ENCODE results near the gene SORCS1.
"Not testable (repeated sequence)": the region's sequence is repeated elsewhere in the genome, so short reads cannot be mapped to it uniquely, and the experiment has no call there.

SORCS1 gene

GRCh38 chr10:106930751-106931150, 233.8 kb downstream of the SORCS1 start:
- H3K9ac ChIP-seq (ENCODE audit: low read length) = no peak overlapping the region
- H3K36me3 ChIP-seq (ENCODE audit: control insufficient read depth, low read depth, low read length) = no peaks in the 10 kb centered on the region
- no peak overlapping the region for H3K4me3 ChIP-seq (ENCODE audit: low read length)
- H3K4me1 ChIP-seq (ENCODE audit: control insufficient read depth, low read depth, low read length) = peaks cover 11% of the 10 kb centered on the region
- no peak overlapping the region for H3K27ac ChIP-seq (ENCODE audit: low read length)
- H3K9me3 ChIP-seq (ENCODE audit: control insufficient read depth, low read depth, low read length) = no peaks in the 10 kb centered on the region
- peaks cover 22% of the 10 kb centered on the region for H3K27me3 ChIP-seq (ENCODE audit: control insufficient read depth, insufficient read depth, low read length)

GRCh38 chr10:106929291-106929895, 235.1 kb downstream of the SORCS1 start:
- H3K27ac ChIP-seq (ENCODE audit: low read length) = no peak overlapping the region
- no peaks in the 10 kb centered on the region for H3K36me3 ChIP-seq (ENCODE audit: control insufficient read depth, low read depth, low read length)
- H3K9me3 ChIP-seq (ENCODE audit: control insufficient read depth, low read depth, low read length) = no peaks in the 10 kb centered on the region
- no peak overlapping the region for H3K4me3 ChIP-seq (ENCODE audit: low read length)
- H3K9ac ChIP-seq (ENCODE audit: low read length) = no peak overlapping the region
- H3K4me1 ChIP-seq (ENCODE audit: control insufficient read depth, low read depth, low read length) = peaks cover 15% of the 10 kb centered on the region
- peaks cover 22% of the 10 kb centered on the region for H3K27me3 ChIP-seq (ENCODE audit: control insufficient read depth, insufficient read depth, low read length)

- peaks cover 22% of the 10 kb centered on the region for H3K27me3 ChIP-seq (ENCODE audit: control insufficient read depth, insufficient read depth, low read length)
- not testable (repeated sequence) for H3K36me3 ChIP-seq (ENCODE audit: control insufficient read depth, low read depth, low read length); H3K9me3 ChIP-seq (ENCODE audit: control insufficient read depth, low read depth, low read length); H3K4me3 ChIP-seq (ENCODE audit: low read length); H3K9ac ChIP-seq (ENCODE audit: low read length); H3K27ac ChIP-seq (ENCODE audit: low read length)
- H3K4me1 ChIP-seq (ENCODE audit: control insufficient read depth, low read depth, low read length) = peaks cover 15% of the 10 kb centered on the region
Measured at GRCh38 chr10:106928151-106928550, 236.4 kb downstream of the SORCS1 start.

GRCh38 chr10:106925191-106925590, 239.3 kb downstream of the SORCS1 start:
- Histone ChIP-seq H3K36me3 (ENCODE audit: control insufficient read depth, low read depth, low read length) (no peaks in the 10 kb centered on the region), H3K27ac (ENCODE audit: low read length) (no peak overlapping the region), H3K4me3 (ENCODE audit: low read length) (no peak overlapping the region), H3K9ac (ENCODE audit: low read length) (no peak overlapping the region), H3K9me3 (ENCODE audit: control insufficient read depth, low read depth, low read length) (no peaks in the 10 kb centered on the region), H3K4me1 (ENCODE audit: control insufficient read depth, low read depth, low read length) (peaks cover 19% of the 10 kb centered on the region), H3K27me3 (ENCODE audit: control insufficient read depth, insufficient read depth, low read length) (peaks cover 27% of the 10 kb centered on the region)

- Histone ChIP-seq H3K4me3 (ENCODE audit: low read length) (no peak overlapping the region), H3K4me1 (ENCODE audit: control insufficient read depth, low read depth, low read length) (peaks cover 13% of the 10 kb centered on the region), H3K36me3 (ENCODE audit: control insufficient read depth, low read depth, low read length) (no peaks in the 10 kb centered on the region), H3K27me3 (ENCODE audit: control insufficient read depth, insufficient read depth, low read length) (peaks cover 19% of the 10 kb centered on the region), H3K9ac (ENCODE audit: low read length) (no peak overlapping the region), H3K9me3 (ENCODE audit: control insufficient read depth, low read depth, low read length) (no peaks in the 10 kb centered on the region), H3K27ac (ENCODE audit: low read length) (no peak overlapping the region)
Measured at GRCh38 chr10:106920538-106920937, 244.0 kb downstream of the SORCS1 start.

- H3K36me3 ChIP-seq (ENCODE audit: control insufficient read depth, low read depth, low read length) = no peaks in the 10 kb centered on the region
- peaks cover 9% of the 10 kb centered on the region for H3K4me1 ChIP-seq (ENCODE audit: control insufficient read depth, low read depth, low read length)
- no peak overlapping the region for H3K4me3 ChIP-seq (ENCODE audit: low read length)
- H3K27me3 ChIP-seq (ENCODE audit: control insufficient read depth, insufficient read depth, low read length) = peaks cover 19% of the 10 kb centered on the region
- H3K9me3 ChIP-seq (ENCODE audit: control insufficient read depth, low read depth, low read length) = no peaks in the 10 kb centered on the region
- H3K9ac ChIP-seq (ENCODE audit: low read length) = no peak overlapping the region
- H3K27ac ChIP-seq (ENCODE audit: low read length) = no peak overlapping the region
Measured at GRCh38 chr10:106919871-106920282, 244.6 kb downstream of the SORCS1 start.

- peaks cover 29% of the 10 kb centered on the region for H3K4me1 ChIP-seq (ENCODE audit: control insufficient read depth, low read depth, low read length)
- H3K36me3 ChIP-seq (ENCODE audit: control insufficient read depth, low read depth, low read length) = no peaks in the 10 kb centered on the region
- peaks cover 19% of the 10 kb centered on the region for H3K27me3 ChIP-seq (ENCODE audit: control insufficient read depth, insufficient read depth, low read length)
- no peak overlapping the region for H3K4me3 ChIP-seq (ENCODE audit: low read length)
- H3K27ac ChIP-seq (ENCODE audit: low read length) = no peak overlapping the region
- no peak overlapping the region for H3K9ac ChIP-seq (ENCODE audit: low read length)
- H3K9me3 ChIP-seq (ENCODE audit: control insufficient read depth, low read depth, low read length) = no peaks in the 10 kb centered on the region
Measured at GRCh38 chr10:106917452-106918055, 247.0 kb downstream of the SORCS1 start.

GRCh38 chr10:106914016-106914415, 250.5 kb downstream of the SORCS1 start:
- no peaks in the 10 kb centered on the region for H3K9me3 ChIP-seq (ENCODE audit: control insufficient read depth, low read depth, low read length)
- H3K4me3 ChIP-seq (ENCODE audit: low read length) = no peak overlapping the region
- H3K4me1 ChIP-seq (ENCODE audit: control insufficient read depth, low read depth, low read length) = peaks cover 35% of the 10 kb centered on the region
- H3K27ac ChIP-seq (ENCODE audit: low read length) = no peak overlapping the region
- no peak overlapping the region for H3K9ac ChIP-seq (ENCODE audit: low read length)
- H3K36me3 ChIP-seq (ENCODE audit: control insufficient read depth, low read depth, low read length) = no peaks in the 10 kb centered on the region
- no peaks in the 10 kb centered on the region for H3K27me3 ChIP-seq (ENCODE audit: control insufficient read depth, insufficient read depth, low read length)

GRCh38 chr10:106913348-106913747, 251.2 kb downstream of the SORCS1 start:
- H3K9me3 ChIP-seq (ENCODE audit: control insufficient read depth, low read depth, low read length) = no peaks in the 10 kb centered on the region
- no peaks in the 10 kb centered on the region for H3K36me3 ChIP-seq (ENCODE audit: control insufficient read depth, low read depth, low read length)
- no peak overlapping the region for H3K9ac ChIP-seq (ENCODE audit: low read length)
- peak overlapping the region; percentile 41 for H3K4me3 ChIP-seq (ENCODE audit: low read length)
- H3K27ac ChIP-seq (ENCODE audit: low read length) = peak overlapping the region; percentile 7
- H3K4me1 ChIP-seq (ENCODE audit: control insufficient read depth, low read depth, low read length) = peaks cover 38% of the 10 kb centered on the region
- no peaks in the 10 kb centered on the region for H3K27me3 ChIP-seq (ENCODE audit: control insufficient read depth, insufficient read depth, low read length)

GRCh38 chr10:106911096-106911495, 253.4 kb downstream of the SORCS1 start:
- H3K9ac ChIP-seq (ENCODE audit: low read length) = no peak overlapping the region
- peaks cover 38% of the 10 kb centered on the region for H3K4me1 ChIP-seq (ENCODE audit: control insufficient read depth, low read depth, low read length)
- no peak overlapping the region for H3K4me3 ChIP-seq (ENCODE audit: low read length)
- H3K36me3 ChIP-seq (ENCODE audit: control insufficient read depth, low read depth, low read length) = no peaks in the 10 kb centered on the region
- no peaks in the 10 kb centered on the region for H3K27me3 ChIP-seq (ENCODE audit: control insufficient read depth, insufficient read depth, low read length)
- H3K9me3 ChIP-seq (ENCODE audit: control insufficient read depth, low read depth, low read length) = no peaks in the 10 kb centered on the region
- H3K27ac ChIP-seq (ENCODE audit: low read length) = no peak overlapping the region

- Histone ChIP-seq H3K27ac (ENCODE audit: low read length) (no peak overlapping the region), H3K4me3 (ENCODE audit: low read length) (no peak overlapping the region), H3K27me3 (ENCODE audit: control insufficient read depth, insufficient read depth, low read length) (no peaks in the 10 kb centered on the region), H3K4me1 (ENCODE audit: control insufficient read depth, low read depth, low read length) (peaks cover 38% of the 10 kb centered on the region), H3K9me3 (ENCODE audit: control insufficient read depth, low read depth, low read length) (no peaks in the 10 kb centered on the region), H3K36me3 (ENCODE audit: control insufficient read depth, low read depth, low read length) (no peaks in the 10 kb centered on the region), H3K9ac (ENCODE audit: low read length) (no peak overlapping the region)
Measured at GRCh38 chr10:106910666-106911065, 253.8 kb downstream of the SORCS1 start.

GRCh38 chr10:106908225-106908624, 256.3 kb downstream of the SORCS1 start:
- Histone ChIP-seq H3K4me3 (ENCODE audit: low read length) (no peak overlapping the region), H3K4me1 (ENCODE audit: control insufficient read depth, low read depth, low read length) (peaks cover 38% of the 10 kb centered on the region), H3K36me3 (ENCODE audit: control insufficient read depth, low read depth, low read length) (no peaks in the 10 kb centered on the region), H3K9ac (ENCODE audit: low read length) (no peak overlapping the region), H3K9me3 (ENCODE audit: control insufficient read depth, low read depth, low read length) (no peaks in the 10 kb centered on the region), H3K27ac (ENCODE audit: low read length) (no peak overlapping the region), H3K27me3 (ENCODE audit: control insufficient read depth, insufficient read depth, low read length) (no peaks in the 10 kb centered on the region)
